Stimulated activated CD8-positive, alpha-beta memory T cell treated with anti-CD3 and anti-CD28 coated beads, Interleukin-15, amount 100 ng/mL, for 24 hours (primary cell): ENCODE measurements around the gene CABCOCO1.

Source experiments
- DNase-seq: peaks from one replicate; pipeline ENCODE4 v3.0.0-alpha.2; 2020; ENCODE audit warnings: low read depth

Gene CABCOCO1

GRCh38 chr10:61787170-61787569, 124.4 kb downstream of the CABCOCO1 start:
- no peak for DNase-seq

GRCh38 chr10:61789031-61789430, 126.3 kb downstream of the CABCOCO1 start:
- no peak for DNase-seq

- DNase-seq, result no peak
Observed at GRCh38 chr10:61791216-61791615, 128.5 kb downstream of the CABCOCO1 start.

- no peak for DNase-seq
Observed at GRCh38 chr10:61792097-61792716, 129.5 kb downstream of the CABCOCO1 start.

GRCh38 chr10:61792921-61793320, 130.2 kb downstream of the CABCOCO1 start:
- no peak for DNase-seq

GRCh38 chr10:61793760-61794703, 131.3 kb downstream of the CABCOCO1 start:
- no peak for DNase-seq

GRCh38 chr10:61795147-61795546, 132.4 kb downstream of the CABCOCO1 start:
- no peak for DNase-seq

- DNase-seq, result no peak
Observed at GRCh38 chr10:61795551-61795950, 132.8 kb downstream of the CABCOCO1 start.

GRCh38 chr10:61796785-61797184, 134.1 kb downstream of the CABCOCO1 start:
- DNase-seq, result no peak

GRCh38 chr10:61797304-61798153, 134.8 kb downstream of the CABCOCO1 start:
- DNase-seq, result no peak

GRCh38 chr10:61798713-61799112, 136.0 kb downstream of the CABCOCO1 start:
- DNase-seq, result no peak

GRCh38 chr10:61801484-61801883, 138.8 kb downstream of the CABCOCO1 start:
- DNase-seq, result no peak

- no peak for DNase-seq
Observed at GRCh38 chr10:61803269-61803668, 140.5 kb downstream of the CABCOCO1 start.

GRCh38 chr10:61804414-61804813, 141.7 kb downstream of the CABCOCO1 start:
- DNase-seq, result no peak

- no peak for DNase-seq
Observed at GRCh38 chr10:61805091-61805490, 142.4 kb downstream of the CABCOCO1 start.

- no peak for DNase-seq
Observed at GRCh38 chr10:61810263-61810662, 147.5 kb downstream of the CABCOCO1 start.

GRCh38 chr10:61812052-61812721, 149.5 kb downstream of the CABCOCO1 start:
- DNase-seq, result no peak

GRCh38 chr10:61812920-61813319, 150.2 kb downstream of the CABCOCO1 start:
- DNase-seq, result no peak

GRCh38 chr10:61814160-61814559, 151.4 kb downstream of the CABCOCO1 start:
- no peak for DNase-seq

GRCh38 chr10:61815496-61815895, 152.8 kb downstream of the CABCOCO1 start:
- no peak for DNase-seq
